ENCODE results near the gene PDXDC1. TPM values are rescaled to one million over a fixed set of nuclear protein-coding genes. Genes with fewer than 3 reads are reported as not detected.

The PDXDC1 gene
- total and polyA plus RNA-seq, 9 of the 15 experiments (the other 6 are each of a cell fraction or from before 2014, with no cell fraction given), result 5.1 to 95.4 (median 45.8) TPM

- TF ChIP-seq, protein P1, sequence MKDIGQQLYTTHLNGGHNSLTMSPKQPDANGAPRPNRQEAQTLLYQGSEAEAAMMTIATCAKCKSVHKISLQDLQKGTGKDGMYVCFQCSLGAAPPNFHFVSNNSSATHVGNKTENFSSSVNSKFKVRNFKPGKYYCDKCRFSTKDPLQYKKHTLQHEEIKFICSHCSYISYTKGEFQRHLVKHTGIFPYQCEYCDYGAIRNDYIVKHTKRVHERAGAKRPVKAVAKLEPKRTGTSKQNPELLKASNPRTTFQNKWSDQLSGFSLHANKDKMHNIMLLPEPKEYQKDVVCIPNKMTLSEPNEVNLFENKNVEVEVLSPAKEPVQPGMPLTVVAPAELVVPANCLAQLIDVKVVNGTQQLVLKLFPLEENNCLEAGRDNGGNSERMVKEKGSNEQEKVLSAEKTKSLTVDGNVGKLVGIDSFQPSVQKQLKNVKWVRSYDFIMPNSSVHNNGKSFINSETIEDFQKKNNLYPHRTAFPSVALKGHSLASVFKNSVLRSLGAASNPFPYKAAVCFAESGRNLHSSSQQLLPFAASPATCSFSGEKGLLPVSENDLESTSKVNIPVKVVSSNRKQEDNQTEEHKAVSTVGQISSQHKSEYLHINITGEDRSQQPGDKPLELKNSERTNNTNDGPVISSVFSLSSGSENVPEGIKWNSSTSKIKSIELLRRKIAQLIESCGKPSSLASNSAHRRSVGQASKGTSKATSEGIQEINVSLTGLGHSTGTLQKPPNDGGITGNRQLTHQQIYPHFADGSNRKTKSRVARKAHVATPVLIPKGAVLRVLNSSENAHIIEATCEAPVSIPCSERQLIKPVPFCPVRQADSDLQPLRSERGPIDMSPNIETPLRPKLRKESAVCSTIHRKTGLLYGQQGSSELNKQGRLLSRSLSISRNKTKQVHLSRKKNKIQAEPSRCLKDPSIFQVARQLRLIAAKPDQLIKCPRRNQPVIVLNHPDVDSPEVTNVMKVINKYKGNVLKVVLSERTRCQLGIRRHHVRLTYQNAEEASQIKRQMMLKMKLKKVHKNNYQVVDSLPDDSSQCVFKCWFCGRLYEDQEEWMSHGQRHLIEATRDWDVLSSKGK (CRISPR knock-in tag; IDR thresholded peaks at IDR 0.05), result no peak
- TF ChIP-seq SP1 (CRISPR knock-in tag; IDR thresholded peaks at IDR 0.05) (no peak), POLR2AphosphoS5 (IDR thresholded peaks at IDR 0.05; ENCODE audit: control insufficient read depth, insufficient read depth, low read depth, low read length) (no peak), PHB (CRISPR knock-in tag; IDR thresholded peaks at IDR 0.05) (no peak), CUX1 (CRISPR knock-in tag; IDR thresholded peaks at IDR 0.05) (no peak), IRF9 (tag; IDR thresholded peaks at IDR 0.05) (no peak), POU5F1 (IDR thresholded peaks at IDR 0.05; ENCODE audit: borderline replicate concordance, low read depth, low read length, partially characterized antibody) (no peak)
Observed at GRCh38 chr16:15043344-15043743, 68.5 kb downstream of the PDXDC1 start (continued).

Data from K562 (cell line).